Measurements from ENCODE around the gene JAZF1. TPM values are rescaled to one million over a fixed set of nuclear protein-coding genes. Genes with fewer than 3 reads are reported as not detected.

JAZF1 gene
- total and polyA plus RNA-seq, 8 donors: 4.0 to 13.9 (median 6.0) TPM

GRCh38 chr7:28211006-28211405, 30.4 kb upstream of the JAZF1 start:
- H3K4me3 ChIP-seq: no peak overlapping the region
- no peaks in the 10 kb centered on the region for H3K27me3 ChIP-seq
- FAIRE-seq: no peak
- no peak for TF ChIP-seq CTCF (IDR thresholded peaks at IDR 0.05)
- intact Hi-C loops (cut with DNase I): no loop called here
- no peaks in the 10 kb centered on the region for H3K9me3 ChIP-seq
- no peaks in the 10 kb centered on the region for H3K36me3 ChIP-seq
- no peak for ATAC-seq
- no peak overlapping the region for H3K27ac ChIP-seq
- no peaks in the 10 kb centered on the region for H3K4me1 ChIP-seq
- 75 to 91% methylated on average over 1 of the region's 1 CpG for WGBS, 2 donors
- no peak for DNase-seq

GRCh38 chr7:28208506-28208905, 27.9 kb upstream of the JAZF1 start:
- intact Hi-C loops (cut with DNase I): no loop called here
- H3K4me3 ChIP-seq: no peak overlapping the region
- no peak for FAIRE-seq
- 48 to 55% methylated on average over 2 of the region's 2 CpGs for WGBS, 2 donors
- H3K36me3 ChIP-seq: no peaks in the 10 kb centered on the region
- ATAC-seq: no peak
- no peaks in the 10 kb centered on the region for H3K4me1 ChIP-seq
- TF ChIP-seq CTCF (IDR thresholded peaks at IDR 0.05): no peak
- no peaks in the 10 kb centered on the region for H3K9me3 ChIP-seq
- H3K27me3 ChIP-seq: no peaks in the 10 kb centered on the region
- no peak for DNase-seq
- no peak overlapping the region for H3K27ac ChIP-seq

GRCh38 chr7:28207486-28208158, 27.0 kb upstream of the JAZF1 start:
- Histone ChIP-seq H3K9me3 (no peaks in the 10 kb centered on the region), H3K27me3 (no peaks in the 10 kb centered on the region), H3K36me3 (no peaks in the 10 kb centered on the region), H3K27ac (no peak overlapping the region), H3K4me3 (no peak overlapping the region), H3K4me1 (no peaks in the 10 kb centered on the region)
- 95 to 96% methylated on average over 1 of the region's 1 CpG for WGBS, 2 donors
- FAIRE-seq: no peak
- no peak for TF ChIP-seq CTCF (IDR thresholded peaks at IDR 0.05)
- DNase-seq: no peak
- intact Hi-C loops (cut with DNase I): no loop called here
- ATAC-seq: no peak

GRCh38 chr7:28205506-28205905, 24.9 kb upstream of the JAZF1 start:
- H3K4me3 ChIP-seq: no peak overlapping the region
- no peaks in the 10 kb centered on the region for H3K27me3 ChIP-seq
- H3K27ac ChIP-seq: no peak overlapping the region
- ATAC-seq (no peak), DNase-seq (no peak), FAIRE-seq (no peak)
- TF ChIP-seq CTCF (IDR thresholded peaks at IDR 0.05): no peak
- intact Hi-C loops (cut with DNase I): no loop called here
- H3K36me3 ChIP-seq: no peaks in the 10 kb centered on the region
- H3K9me3 ChIP-seq: no peaks in the 10 kb centered on the region
- no peaks in the 10 kb centered on the region for H3K4me1 ChIP-seq
- 74 to 81% methylated on average over 3 of the region's 3 CpGs for WGBS, 2 donors

GRCh38 chr7:28203508-28204240, 23.1 kb upstream of the JAZF1 start:
- no peak overlapping the region for H3K27ac ChIP-seq
- 86 to 94% methylated on average over 5 of the region's 5 CpGs for WGBS, 2 donors
- FAIRE-seq (no peak), DNase-seq (no peak), ATAC-seq (no peak)
- intact Hi-C loops (cut with DNase I): no loop called here
- H3K27me3 ChIP-seq: no peaks in the 10 kb centered on the region
- no peaks in the 10 kb centered on the region for H3K36me3 ChIP-seq
- H3K9me3 ChIP-seq: no peaks in the 10 kb centered on the region
- no peak overlapping the region for H3K4me3 ChIP-seq
- TF ChIP-seq CTCF (IDR thresholded peaks at IDR 0.05): no peak
- no peaks in the 10 kb centered on the region for H3K4me1 ChIP-seq

All from pancreas (tissue), 10 donors.